GM23338 (cell line): ENCODE results near the gene CMTR1. TPM values are rescaled to one million over a fixed set of nuclear protein-coding genes. Genes with fewer than 3 reads are reported as not detected.

Experiments
- ATAC-seq: fragments of 200-7000 bp; cut with Tn5 transposase; 3 replicates; pipeline ENCODE4 v1.9.1; 2020
- DNase-seq: peaks from one replicate; pipeline ENCODE4 v3.0.0-alpha.2; 2015; ENCODE audit warnings: low spot score
- H2AFZ ChIP-seq: fragments of 200-600 bp; sonication (generic); 2 replicates; pipeline ENCODE4 v1.8.0; 2016; ENCODE audit warnings: antibody characterized with exemption, mild to moderate bottlenecking, moderate library complexity
- H3F3A ChIP-seq: fragments of 200-600 bp; sonication (generic); replicated peaks from 2 replicates; pipeline ENCODE4 v1.8.0; 2017; ENCODE audit warnings: antibody characterized with exemption, mixed run types, low read depth
- H3K27ac ChIP-seq: fragments of 200-600 bp; sonication (generic); 2 replicates; pipeline ENCODE4 v1.6.1; 2016; ENCODE audit warnings: low read depth
- H3K27me3 ChIP-seq: fragments of 200-600 bp; sonication (generic); 2 replicates; pipeline ENCODE4 v1.8.0; 2016; ENCODE audit warnings: mild to moderate bottlenecking, mixed run types, moderate library complexity; ENCODE audit not compliant: insufficient read depth
- H3K36me3 ChIP-seq: fragments of 200-600 bp; sonication (generic); 2 replicates; pipeline ENCODE4 v1.8.0; 2016; ENCODE audit warnings: mild to moderate bottlenecking; ENCODE audit not compliant: insufficient read depth
- H3K4me1 ChIP-seq: fragments of 200-600 bp; sonication (generic); 2 replicates; pipeline ENCODE4 v1.8.0; 2016; ENCODE audit warnings: mild to moderate bottlenecking, moderate library complexity; ENCODE audit not compliant: insufficient read depth
- H3K4me2 ChIP-seq: fragments of 200-600 bp; sonication (generic); 2 replicates; pipeline ENCODE4 v1.7.1; 2017; ENCODE audit warnings: mixed run types
- H3K4me3 ChIP-seq: fragments of 200-600 bp; sonication (generic); 2 replicates; pipeline ENCODE4 v1.6.1; 2016; ENCODE audit warnings: mixed run types
- H3K79me2 ChIP-seq: fragments of 200-600 bp; sonication (generic); replicated peaks from 2 replicates; pipeline ENCODE4 v1.8.0; 2017; ENCODE audit warnings: mild to moderate bottlenecking; ENCODE audit not compliant: insufficient read depth
- H3K9me2 ChIP-seq: fragments of 200-600 bp; sonication (generic); 2 replicates; pipeline ENCODE4 v1.8.0; 2017; ENCODE audit not compliant: insufficient read depth
- H4K20me1 ChIP-seq: fragments of 200-600 bp; sonication (generic); replicated peaks from 2 replicates; pipeline ENCODE4 v1.8.0; 2017; ENCODE audit warnings: mild to moderate bottlenecking; ENCODE audit not compliant: insufficient read depth
- H3K27ac Mint-ChIP-seq: 2 replicates; pipeline ENCODE4 v1.8.0; 2020; ENCODE audit warnings: inconsistent platforms, mild to moderate bottlenecking, moderate library complexity, mixed read lengths
- H3K27me3 Mint-ChIP-seq: 3 replicates; pipeline ENCODE4 v1.8.0; 2022; ENCODE audit warnings: low read depth, mild to moderate bottlenecking, moderate library complexity, mixed read lengths, inconsistent platforms; ENCODE audit not compliant: insufficient read depth, poor library complexity
- H3K36me3 Mint-ChIP-seq: 3 replicates; pipeline ENCODE4 v1.8.0; 2021; ENCODE audit warnings: low read depth, mild to moderate bottlenecking, inconsistent platforms, moderate library complexity, mixed read lengths
- H3K4me1 Mint-ChIP-seq: 3 replicates; pipeline ENCODE4 v1.8.0; 2020; ENCODE audit warnings: mild to moderate bottlenecking, inconsistent platforms, mixed read lengths
- H3K4me3 Mint-ChIP-seq: 3 replicates; pipeline ENCODE4 v1.8.0; 2021; ENCODE audit warnings: moderate library complexity, mild to moderate bottlenecking, inconsistent platforms, mixed read lengths
- H3K9me3 Mint-ChIP-seq: 3 replicates; pipeline ENCODE4 v1.8.0; 2020; ENCODE audit warnings: moderate library complexity, mild to moderate bottlenecking, inconsistent platforms, mixed read lengths
- CREB1 ChIP-seq: fragments of 250-450 bp; sonication (Bioruptor Pico); IDR thresholded peaks from 2 replicates; pipeline ENCODE4 v1.5.0; 2020; ENCODE audit warnings: low read depth, mild to moderate bottlenecking, moderate library complexity
- EZH2 ChIP-seq: fragments of 200-600 bp; sonication (generic); IDR thresholded peaks from one replicate; pipeline ENCODE4 v1.8.0; 2017; ENCODE audit warnings: antibody characterized with exemption, mild to moderate bottlenecking, low read depth; ENCODE audit not compliant: unreplicated experiment
- EZH2phosphoT487 ChIP-seq: fragments of 200-600 bp; sonication (generic); IDR thresholded peaks from one replicate; pipeline ENCODE4 v1.8.1; 2018; ENCODE audit warnings: antibody characterized with exemption; ENCODE audit not compliant: unreplicated experiment
- JUNB ChIP-seq: IDR thresholded peaks from one replicate; pipeline ENCODE4 v1.6.1; 2016; ENCODE audit warnings: antibody characterized with exemption; ENCODE audit not compliant: unreplicated experiment
- NANOG ChIP-seq: IDR thresholded peaks from 2 replicates; pipeline ENCODE4 v1.6.1; 2016; ENCODE audit warnings: antibody characterized with exemption, borderline replicate concordance
- POLR2AphosphoS5 ChIP-seq: IDR thresholded peaks from 2 replicates; pipeline ENCODE4 v1.6.1; 2016; ENCODE audit warnings: antibody characterized with exemption, low read depth
- STAT1 ChIP-seq: IDR thresholded peaks from one replicate; pipeline ENCODE4 v1.6.1; 2016; ENCODE audit warnings: antibody characterized with exemption; ENCODE audit not compliant: unreplicated experiment
- ZNF114 ChIP-seq: fragments of 250-450 bp; sonication (Bioruptor Pico); IDR thresholded peaks from 2 replicates; pipeline ENCODE4 v1.5.0; 2020; ENCODE audit warnings: mild to moderate bottlenecking, moderate library complexity
- ZNF331 ChIP-seq: fragments of 250-450 bp; sonication (Bioruptor Pico); IDR thresholded peaks from 2 replicates; pipeline ENCODE4 v1.5.0; 2020; ENCODE audit warnings: low read depth, mild to moderate bottlenecking, moderate library complexity
- ZNF462 ChIP-seq: fragments of 250-450 bp; sonication (Bioruptor Pico); IDR thresholded peaks from 2 replicates; pipeline ENCODE4 v1.5.0; 2020; ENCODE audit warnings: mild to moderate bottlenecking, moderate library complexity
- polyA plus RNA-seq: library from polyadenylated mRNA; unstranded; fragments of >200 nt; fragmentation: Nextera tagmentation; extraction: Ambion mirVana; gene quantifications from 2 replicates; pipeline ENCODE4 v1.2.1, GENCODE V29; 2016
- total RNA-seq: library from RNA; depleted of rRNA; stranded (reverse); fragments of >200 nt; shearing (Covaris generic); gene quantifications from 2 replicates; pipeline ENCODE4 v1.2.3, GENCODE V29; 2014
- TF ChIP-seq, protein P1 (sequence below), 2 experiments: fragments of 200-600 bp in 1 of 2; sonication (generic) in 1 of 2; conservative IDR thresholded peaks; 2 replicates each; pipeline versions ENCODE4 v1.5.1 to v1.6.1; 2016 to 2017; ENCODE audit warnings: antibody characterized with exemption in 2 of 2, low read depth in 2 of 2, mild to moderate bottlenecking in 2 of 2, moderate library complexity in 1 of 2
- TF ChIP-seq, protein P2 (sequence below): IDR thresholded peaks from one replicate; pipeline ENCODE4 v1.6.1; 2018; ENCODE audit warnings: antibody characterized with exemption; ENCODE audit not compliant: unreplicated experiment
- TF ChIP-seq, protein P3 (sequence below): IDR thresholded peaks from 2 replicates; pipeline ENCODE4 v1.6.1; 2016; ENCODE audit warnings: antibody characterized with exemption

Gene CMTR1
- total and polyA plus RNA-seq, 2 experiments from 2014 or later = 7.3 to 36.4 TPM

DNA sequence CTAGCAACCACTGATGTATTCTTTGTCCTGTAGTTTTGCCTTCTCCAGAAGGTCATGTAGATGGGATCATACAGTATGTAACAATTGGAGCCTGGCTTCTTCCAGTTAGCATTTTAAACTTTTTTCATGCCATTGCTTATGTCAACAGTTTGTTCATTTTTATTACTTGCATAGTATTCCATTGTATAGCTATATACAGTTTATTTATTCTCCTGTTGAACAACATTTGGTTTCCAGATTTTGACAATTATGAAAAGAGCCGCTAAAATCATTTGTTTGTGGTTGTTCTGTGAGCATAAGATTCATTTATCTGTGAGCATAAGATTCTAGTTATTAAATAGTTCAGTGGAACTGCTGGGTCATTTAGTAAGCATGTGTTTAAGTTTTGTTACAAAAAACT lies 23.5 kb upstream of the CMTR1 start:
- no peaks in the 10 kb centered on the region for H3K4me1 ChIP-seq
- H3K27ac ChIP-seq = no peak overlapping the region
- Mint-ChIP-seq H3K4me1 (no peaks in the 10 kb centered on the region), H3K9me3 (no peaks in the 10 kb centered on the region), H3K4me3 (no peak overlapping the region), H3K36me3 (no peaks in the 10 kb centered on the region), H3K27me3 (no peaks in the 10 kb centered on the region), H3K27ac (no peak overlapping the region)
- ATAC-seq (no peak), DNase-seq (no peak)
- H3K79me2 ChIP-seq = no peaks in the 10 kb centered on the region
- H3K9me2 ChIP-seq = no peaks in the 10 kb centered on the region
- H3K27me3 ChIP-seq = no peaks in the 10 kb centered on the region
- H4K20me1 ChIP-seq = no peaks in the 10 kb centered on the region
- no peaks in the 10 kb centered on the region for H3F3A ChIP-seq
- H2AFZ ChIP-seq = no peak overlapping the region
- H3K4me2 ChIP-seq = no peak overlapping the region
- TF ChIP-seq ZNF462 (CRISPR knock-in tag) = no peak
- TF ChIP-seq EZH2 = no peak
- no peak for TF ChIP-seq CREB1
- TF ChIP-seq ZNF114 = no peak
- TF ChIP-seq, protein P1, sequence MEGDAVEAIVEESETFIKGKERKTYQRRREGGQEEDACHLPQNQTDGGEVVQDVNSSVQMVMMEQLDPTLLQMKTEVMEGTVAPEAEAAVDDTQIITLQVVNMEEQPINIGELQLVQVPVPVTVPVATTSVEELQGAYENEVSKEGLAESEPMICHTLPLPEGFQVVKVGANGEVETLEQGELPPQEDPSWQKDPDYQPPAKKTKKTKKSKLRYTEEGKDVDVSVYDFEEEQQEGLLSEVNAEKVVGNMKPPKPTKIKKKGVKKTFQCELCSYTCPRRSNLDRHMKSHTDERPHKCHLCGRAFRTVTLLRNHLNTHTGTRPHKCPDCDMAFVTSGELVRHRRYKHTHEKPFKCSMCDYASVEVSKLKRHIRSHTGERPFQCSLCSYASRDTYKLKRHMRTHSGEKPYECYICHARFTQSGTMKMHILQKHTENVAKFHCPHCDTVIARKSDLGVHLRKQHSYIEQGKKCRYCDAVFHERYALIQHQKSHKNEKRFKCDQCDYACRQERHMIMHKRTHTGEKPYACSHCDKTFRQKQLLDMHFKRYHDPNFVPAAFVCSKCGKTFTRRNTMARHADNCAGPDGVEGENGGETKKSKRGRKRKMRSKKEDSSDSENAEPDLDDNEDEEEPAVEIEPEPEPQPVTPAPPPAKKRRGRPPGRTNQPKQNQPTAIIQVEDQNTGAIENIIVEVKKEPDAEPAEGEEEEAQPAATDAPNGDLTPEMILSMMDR (conservative IDR thresholded peaks at IDR 0.05; ENCODE audit: low read depth in 2 of 2) = no peak
- TF ChIP-seq, protein P2, sequence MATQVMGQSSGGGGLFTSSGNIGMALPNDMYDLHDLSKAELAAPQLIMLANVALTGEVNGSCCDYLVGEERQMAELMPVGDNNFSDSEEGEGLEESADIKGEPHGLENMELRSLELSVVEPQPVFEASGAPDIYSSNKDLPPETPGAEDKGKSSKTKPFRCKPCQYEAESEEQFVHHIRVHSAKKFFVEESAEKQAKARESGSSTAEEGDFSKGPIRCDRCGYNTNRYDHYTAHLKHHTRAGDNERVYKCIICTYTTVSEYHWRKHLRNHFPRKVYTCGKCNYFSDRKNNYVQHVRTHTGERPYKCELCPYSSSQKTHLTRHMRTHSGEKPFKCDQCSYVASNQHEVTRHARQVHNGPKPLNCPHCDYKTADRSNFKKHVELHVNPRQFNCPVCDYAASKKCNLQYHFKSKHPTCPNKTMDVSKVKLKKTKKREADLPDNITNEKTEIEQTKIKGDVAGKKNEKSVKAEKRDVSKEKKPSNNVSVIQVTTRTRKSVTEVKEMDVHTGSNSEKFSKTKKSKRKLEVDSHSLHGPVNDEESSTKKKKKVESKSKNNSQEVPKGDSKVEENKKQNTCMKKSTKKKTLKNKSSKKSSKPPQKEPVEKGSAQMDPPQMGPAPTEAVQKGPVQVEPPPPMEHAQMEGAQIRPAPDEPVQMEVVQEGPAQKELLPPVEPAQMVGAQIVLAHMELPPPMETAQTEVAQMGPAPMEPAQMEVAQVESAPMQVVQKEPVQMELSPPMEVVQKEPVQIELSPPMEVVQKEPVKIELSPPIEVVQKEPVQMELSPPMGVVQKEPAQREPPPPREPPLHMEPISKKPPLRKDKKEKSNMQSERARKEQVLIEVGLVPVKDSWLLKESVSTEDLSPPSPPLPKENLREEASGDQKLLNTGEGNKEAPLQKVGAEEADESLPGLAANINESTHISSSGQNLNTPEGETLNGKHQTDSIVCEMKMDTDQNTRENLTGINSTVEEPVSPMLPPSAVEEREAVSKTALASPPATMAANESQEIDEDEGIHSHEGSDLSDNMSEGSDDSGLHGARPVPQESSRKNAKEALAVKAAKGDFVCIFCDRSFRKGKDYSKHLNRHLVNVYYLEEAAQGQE = no peak
- TF ChIP-seq, protein P3, sequence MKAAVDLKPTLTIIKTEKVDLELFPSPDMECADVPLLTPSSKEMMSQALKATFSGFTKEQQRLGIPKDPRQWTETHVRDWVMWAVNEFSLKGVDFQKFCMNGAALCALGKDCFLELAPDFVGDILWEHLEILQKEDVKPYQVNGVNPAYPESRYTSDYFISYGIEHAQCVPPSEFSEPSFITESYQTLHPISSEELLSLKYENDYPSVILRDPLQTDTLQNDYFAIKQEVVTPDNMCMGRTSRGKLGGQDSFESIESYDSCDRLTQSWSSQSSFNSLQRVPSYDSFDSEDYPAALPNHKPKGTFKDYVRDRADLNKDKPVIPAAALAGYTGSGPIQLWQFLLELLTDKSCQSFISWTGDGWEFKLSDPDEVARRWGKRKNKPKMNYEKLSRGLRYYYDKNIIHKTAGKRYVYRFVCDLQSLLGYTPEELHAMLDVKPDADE = no peak
- TF ChIP-seq STAT1 = no peak
- no peak for TF ChIP-seq NANOG
- TF ChIP-seq ZNF331 (CRISPR knock-in tag) = no peak
- TF ChIP-seq EZH2phosphoT487 = no peak
- no peak for TF ChIP-seq JUNB
- TF ChIP-seq POLR2AphosphoS5 = no peak
- H3K4me3 ChIP-seq = no peak overlapping the region
- no peaks in the 10 kb centered on the region for H3K36me3 ChIP-seq
